Embryonic facial prominence (tissue), 1 donor: ENCODE data around the gene COL13A1.

Experiments
- DNase-seq: peaks from one replicate; pipeline ENCODE4 v3.0.0-alpha.2; 2016; ENCODE audit errors: extremely low spot score

The COL13A1 gene

GRCh38 chr10:69819716-69820506 lies 18.2 kb downstream of the COL13A1 start:
- DNase-seq = no peak

DNA sequence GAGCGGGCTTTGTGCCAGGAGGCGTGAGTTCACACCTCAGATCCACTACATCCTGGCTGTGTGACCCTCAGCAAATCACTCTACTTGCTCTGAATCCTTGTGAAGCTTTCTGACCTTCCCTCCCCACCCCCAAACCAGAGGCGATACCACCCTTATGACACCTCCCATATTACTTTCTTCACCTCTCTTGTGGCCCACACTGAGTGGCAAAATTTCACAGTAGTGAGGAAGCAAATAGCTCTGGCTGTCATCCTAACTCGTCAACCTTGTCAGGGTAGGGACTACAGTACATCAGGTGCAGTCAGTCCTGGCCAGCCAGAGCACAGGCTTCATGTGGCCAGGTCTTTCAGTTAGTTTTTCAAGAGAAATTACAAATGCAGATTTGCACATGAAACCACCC lies 19.1 kb downstream of the COL13A1 start:
- DNase-seq = no peak

GRCh38 chr10:69825604-69826003 lies 23.9 kb downstream of the COL13A1 start:
- DNase-seq = no peak

DNA sequence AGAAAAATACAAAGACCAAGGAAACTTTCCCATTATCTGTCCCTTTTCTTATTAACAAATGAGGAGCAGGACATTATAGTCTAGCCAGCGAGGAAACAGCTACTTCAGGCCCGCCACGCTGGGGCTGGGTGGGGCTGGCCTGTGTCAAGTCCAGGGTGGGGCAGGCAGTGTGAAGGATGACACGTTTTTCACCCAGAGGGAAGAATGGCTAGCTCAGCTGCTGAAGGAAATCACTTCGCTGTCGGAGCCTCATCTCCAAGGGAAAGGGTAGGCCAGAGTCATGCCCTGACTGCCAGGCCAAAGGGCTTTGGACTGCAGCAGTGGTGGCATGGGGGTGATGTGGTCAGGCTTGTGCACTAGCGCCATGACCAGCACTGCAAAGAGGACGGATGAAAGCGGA lies 24.4 kb downstream of the COL13A1 start:
- no peak for DNase-seq

- DNase-seq = no peak
Observed at GRCh38 chr10:69826789-69827554, 25.3 kb downstream of the COL13A1 start.

DNA sequence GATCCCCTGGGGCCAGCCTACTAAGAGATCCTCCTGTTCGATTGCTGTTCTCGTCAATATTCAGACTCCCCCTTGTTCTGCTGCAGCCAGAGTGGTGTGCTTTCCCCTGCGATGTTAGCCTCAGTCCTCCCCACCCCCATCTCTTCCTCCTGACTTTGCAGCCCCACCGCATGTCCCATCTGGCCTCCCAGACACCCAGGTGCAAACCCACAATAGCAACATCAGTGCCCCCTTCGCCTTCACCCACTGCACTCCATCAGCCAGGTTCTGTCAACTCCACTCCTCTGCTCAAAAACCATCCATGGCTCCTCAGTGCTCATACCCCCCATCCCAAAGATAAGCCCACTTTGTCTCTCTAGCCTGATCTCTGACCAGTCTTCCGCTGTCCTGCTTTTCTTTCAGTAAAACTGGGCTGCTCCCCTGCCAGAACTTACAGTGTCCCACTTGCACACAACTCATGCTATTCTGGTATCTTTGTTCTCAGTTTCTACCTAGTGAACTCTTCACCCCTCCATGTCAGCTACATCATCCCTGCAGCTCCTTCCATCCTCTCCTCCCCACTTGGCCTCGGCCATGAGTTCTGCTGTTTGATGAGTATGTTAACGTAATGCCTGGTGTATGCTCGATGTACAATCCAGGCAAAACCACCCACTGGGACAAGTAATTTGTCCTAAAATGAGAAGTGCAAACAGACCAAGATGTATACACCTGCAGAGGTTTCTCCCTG lies 26.6 kb downstream of the COL13A1 start:
- no peak for DNase-seq

DNA sequence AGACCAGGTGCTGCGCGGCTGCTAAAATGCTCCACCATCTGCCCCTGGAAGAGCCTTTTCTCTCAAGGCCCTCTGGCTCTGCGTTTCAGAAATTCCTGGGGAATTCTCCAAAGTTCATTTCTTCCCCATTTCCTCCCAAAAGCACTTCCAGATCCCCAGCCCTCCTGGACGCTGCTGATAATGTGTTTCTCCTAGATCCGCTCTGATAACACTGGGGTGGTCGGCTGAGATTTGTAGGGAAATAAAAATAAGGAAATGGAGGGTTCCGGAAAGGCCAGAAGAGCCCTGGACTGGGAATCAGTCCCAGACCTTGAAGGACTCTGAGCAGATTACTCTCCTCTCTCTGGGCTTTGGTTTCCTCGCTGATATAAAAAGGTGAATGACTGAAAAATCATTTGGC lies 28.1 kb downstream of the COL13A1 start:
- DNase-seq = no peak

GRCh38 chr10:69831231-69831855 lies 29.6 kb downstream of the COL13A1 start:
- DNase-seq = no peak

GRCh38 chr10:69835233-69835632 lies 33.5 kb downstream of the COL13A1 start:
- DNase-seq = no peak

- DNase-seq = no peak
Observed at GRCh38 chr10:69835875-69836730, 34.4 kb downstream of the COL13A1 start.

- no peak for DNase-seq
Observed at GRCh38 chr10:69836731-69837030, 35.0 kb downstream of the COL13A1 start.

GRCh38 chr10:69837261-69837660 lies 35.6 kb downstream of the COL13A1 start:
- no peak for DNase-seq

- no peak for DNase-seq
Observed at GRCh38 chr10:69838418-69838817, 36.7 kb downstream of the COL13A1 start.

GRCh38 chr10:69838853-69839252 lies 37.1 kb downstream of the COL13A1 start:
- DNase-seq = no peak

GRCh38 chr10:69839696-69840345 lies 38.1 kb downstream of the COL13A1 start:
- no peak for DNase-seq

DNA sequence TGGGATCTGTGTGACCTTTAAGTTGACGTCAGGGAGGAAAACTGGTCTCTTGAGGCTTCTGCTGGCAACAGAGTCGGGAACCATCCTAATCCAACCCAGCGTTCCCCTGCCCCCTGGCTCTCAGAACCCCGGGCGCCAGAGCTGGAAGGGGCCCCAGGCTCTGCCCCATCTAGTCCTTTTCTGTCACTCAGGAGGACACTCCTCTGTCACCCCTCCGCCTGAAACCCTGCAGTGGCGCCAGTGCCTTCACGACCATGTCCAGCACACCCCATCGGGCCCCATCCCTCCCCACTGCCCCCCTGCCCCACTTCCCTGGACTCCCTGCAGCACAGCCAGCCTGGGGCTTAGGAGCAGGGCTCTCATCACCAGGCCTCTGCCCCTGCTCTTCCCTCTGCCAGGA lies 39.1 kb downstream of the COL13A1 start:
- no peak for DNase-seq

DNA sequence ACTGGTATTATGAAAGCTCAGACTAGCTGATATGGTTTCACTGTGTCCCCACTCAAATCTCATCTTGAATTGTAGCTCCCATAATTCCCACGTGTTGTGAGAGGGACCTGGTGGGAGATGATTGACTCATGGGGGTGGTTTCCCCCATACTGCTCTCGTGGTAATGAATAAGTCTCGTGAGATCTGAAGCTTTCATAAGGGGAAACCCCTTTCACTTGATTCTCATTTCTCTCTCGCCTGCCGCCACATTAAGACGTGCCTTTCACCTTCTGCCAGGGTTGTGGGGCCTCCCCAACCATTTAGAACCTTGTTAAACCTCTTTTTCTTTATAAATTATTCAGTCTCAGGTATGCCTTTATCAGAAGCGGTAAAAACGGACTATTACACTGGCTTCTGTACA lies 40.3 kb downstream of the COL13A1 start:
- no peak for DNase-seq

DNA sequence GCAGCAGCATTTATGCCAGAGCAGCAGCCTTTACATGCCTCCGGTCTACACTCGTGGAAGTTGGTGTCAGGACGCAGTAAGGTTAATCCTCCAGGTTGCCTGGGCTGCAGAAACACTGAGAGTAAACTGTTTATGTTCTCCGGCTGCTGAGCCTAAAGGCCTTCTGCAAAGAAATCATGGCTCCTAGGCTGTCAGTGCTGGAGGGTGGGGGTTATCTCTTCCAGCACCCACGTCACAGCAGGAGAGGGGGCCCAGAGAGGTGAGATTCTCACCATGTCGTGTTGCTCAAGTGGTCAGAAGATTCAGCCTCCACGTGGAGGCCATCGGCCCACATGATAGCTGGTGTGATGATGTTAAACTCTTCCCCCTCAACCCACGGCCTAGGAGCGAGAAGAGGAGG lies 41.2 kb downstream of the COL13A1 start:
- no peak for DNase-seq

DNA sequence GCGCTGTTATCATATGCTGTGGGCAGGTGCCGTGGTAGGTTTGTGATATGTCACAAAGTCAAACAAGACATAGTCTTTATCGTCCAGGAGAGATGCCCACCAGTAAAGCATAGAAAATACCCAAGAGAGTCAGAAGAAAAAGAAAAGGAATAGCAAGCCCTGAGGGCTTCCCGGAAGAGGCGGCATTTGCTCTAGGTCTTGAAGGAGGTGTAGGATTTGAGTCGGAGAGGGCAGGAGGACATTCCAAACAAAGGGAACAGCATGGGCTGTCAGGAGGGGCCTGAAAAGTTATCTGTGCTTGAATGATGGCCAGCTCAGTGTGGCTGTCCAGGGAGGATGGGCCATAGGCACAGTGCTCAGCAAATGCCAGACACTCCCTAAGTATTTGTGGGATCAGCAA lies 42.2 kb downstream of the COL13A1 start:
- DNase-seq = no peak

DNA sequence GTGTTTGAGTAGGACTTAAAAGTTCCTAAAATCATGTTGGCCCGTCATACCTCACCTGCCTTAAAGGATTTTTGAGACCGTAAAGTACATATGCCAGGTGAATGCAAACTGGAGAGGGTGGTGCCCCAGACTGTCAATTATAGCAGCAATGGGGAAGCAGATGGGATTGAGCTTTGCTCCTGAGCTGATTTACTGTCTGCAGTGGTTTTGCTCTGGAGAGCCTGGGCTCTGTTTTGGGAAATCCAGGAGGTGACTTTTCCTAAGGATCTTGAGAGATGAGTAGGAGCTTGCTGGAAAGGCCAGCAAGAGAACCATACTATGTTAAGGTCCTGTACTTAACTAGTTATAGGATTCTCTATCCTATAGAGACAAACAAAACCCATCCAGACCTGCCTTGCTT lies 43.0 kb downstream of the COL13A1 start:
- no peak for DNase-seq
